ENCODE results near the gene LMOD3.

LMOD3 gene

DNA sequence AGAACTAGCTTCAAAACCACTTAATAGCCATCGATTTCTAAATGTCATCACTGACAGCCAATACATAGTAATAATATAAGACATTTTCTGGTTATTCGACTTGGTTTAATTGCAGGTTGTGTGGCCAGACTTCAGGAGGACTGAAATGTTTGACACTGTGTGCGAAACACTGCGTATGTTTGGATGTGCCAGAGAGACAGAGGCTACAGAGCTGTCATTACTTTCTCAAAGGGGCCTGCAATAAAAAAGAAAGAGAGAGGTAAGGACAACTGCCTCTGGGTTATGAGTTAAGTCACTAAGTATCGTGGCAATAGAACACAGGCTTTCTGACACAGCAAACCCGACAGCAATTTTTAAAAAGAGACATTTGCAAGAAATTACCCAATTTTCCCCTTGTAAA is 882 bp downstream of the LMOD3 start:
- DNase-seq: no peak

DNA sequence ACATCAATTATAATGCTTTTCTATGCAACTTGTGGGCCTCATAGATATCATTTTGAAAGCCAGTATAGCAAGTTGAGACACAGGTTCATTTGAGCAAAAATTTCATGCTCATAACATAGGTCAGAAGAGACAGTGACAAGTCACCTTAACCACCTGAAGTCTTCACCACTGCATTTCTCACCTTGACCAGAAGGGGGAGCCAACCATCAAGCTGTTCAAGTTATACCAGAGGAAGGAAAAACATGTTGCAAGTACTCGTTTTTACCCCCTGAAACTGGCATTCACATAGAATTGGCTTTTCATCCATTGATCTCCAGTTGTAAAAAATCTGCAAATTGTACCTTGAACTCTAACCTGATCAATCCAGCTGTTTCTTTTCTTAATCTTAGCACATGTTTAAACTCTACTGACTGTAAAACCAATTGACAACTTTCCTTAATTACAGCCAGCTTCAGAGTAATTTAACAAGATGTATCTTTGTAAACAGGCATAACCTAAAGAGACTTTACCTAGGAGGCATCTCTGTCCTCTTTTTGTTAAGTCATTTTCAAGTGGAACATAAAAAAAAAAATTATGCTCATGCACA is 1.4 kb downstream of the LMOD3 start:
- DNase-seq: peak; percentile 84 to 87

DNA sequence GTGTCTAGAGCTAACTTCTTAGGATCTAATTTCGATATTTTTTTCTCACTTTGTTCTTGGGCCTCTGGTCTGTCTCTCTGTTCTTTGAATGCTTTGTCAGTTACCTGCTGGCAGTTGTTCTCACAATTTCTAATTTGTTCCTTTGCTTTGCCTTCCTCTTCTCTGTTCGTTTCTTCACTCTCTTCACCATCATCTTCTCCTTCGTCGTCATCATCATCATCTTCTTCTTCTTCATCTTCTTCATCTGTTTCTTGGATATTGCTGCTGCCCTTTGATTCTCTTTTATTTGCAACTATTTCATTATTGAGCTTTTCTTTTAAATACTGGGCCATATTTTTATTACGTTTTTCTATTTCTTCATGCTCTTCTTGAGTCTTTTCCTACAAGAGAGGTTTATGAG is 2.7 kb downstream of the LMOD3 start:
- DNase-seq: no peak

DNA sequence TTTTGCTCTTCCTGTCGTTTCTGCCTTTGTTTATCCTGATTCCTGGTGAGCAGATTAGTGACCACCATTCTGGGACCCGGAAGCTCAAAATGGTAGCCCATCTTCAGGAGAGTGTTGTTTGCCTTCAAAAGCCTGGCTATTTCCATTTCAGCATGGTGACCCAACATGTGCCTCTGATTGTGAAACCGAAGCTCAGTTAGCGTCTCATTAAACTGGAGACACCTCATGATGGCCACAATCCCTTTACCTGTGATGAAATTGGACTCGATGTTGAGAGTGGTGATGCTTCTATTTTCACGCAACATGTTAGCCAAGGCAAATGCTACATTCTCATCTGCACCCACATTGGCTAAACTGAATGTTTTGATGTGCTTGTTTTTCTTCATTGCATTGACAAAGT is 3.3 kb downstream of the LMOD3 start:
- no peak for DNase-seq

DNA sequence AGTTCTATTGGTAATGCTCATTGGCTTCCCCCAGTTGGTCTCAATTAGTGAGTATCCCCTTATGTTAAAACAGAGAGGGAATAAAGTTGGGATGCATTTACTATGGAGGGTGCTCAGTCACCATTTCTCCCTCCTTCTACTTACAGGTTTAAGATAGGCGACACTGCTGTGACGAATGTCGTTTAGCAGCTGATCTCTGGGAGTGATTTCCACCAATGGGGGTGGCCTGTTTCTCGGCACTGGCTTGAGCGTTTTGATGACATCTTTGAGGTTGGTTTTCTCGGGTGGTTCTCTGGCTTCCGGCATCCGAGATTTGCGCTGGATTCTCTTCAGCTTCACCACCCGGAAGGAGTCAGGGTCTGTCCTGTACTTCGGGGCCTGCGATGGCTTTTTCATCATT is 3.8 kb downstream of the LMOD3 start:
- DNase-seq: no peak

DNA sequence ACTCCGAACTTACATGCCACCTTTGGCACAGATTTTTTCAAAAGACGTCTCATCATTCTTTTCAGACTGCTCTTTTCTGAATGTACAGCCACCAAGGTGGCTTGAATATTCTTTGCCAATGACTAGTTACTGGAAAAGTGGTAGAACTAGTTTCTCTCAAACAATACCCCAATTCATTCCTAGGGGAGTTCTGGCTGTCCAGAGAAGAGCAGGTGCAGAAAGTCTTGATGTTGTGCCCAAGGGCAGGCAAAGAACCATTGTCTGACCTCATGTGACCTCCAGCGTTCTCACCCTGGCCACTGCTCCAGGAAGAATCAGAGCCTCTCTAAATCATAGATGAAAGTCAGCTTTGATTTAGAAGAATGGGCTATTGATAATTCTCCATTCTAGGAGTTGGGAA is 5.5 kb downstream of the LMOD3 start:
- no peak for DNase-seq

DNA sequence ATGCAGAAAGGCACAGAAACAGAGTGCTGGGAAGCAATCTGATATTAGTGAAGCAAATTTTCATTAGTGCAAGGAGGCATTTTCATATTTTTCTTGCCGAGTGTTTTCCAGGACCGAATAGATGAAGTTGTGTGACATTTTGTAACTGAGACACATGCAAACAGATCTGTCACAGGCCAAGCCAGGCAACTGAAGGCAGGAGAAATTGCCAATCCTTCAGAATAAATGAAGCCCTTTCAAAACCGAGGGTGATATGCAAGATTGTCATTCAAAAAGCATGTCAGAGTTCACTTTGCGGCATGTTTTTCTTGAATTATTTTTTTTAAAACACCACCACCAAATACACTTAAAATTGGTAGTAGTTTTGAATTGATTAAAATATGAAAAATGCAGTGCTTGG is 6.2 kb downstream of the LMOD3 start:
- no peak for DNase-seq

DNA sequence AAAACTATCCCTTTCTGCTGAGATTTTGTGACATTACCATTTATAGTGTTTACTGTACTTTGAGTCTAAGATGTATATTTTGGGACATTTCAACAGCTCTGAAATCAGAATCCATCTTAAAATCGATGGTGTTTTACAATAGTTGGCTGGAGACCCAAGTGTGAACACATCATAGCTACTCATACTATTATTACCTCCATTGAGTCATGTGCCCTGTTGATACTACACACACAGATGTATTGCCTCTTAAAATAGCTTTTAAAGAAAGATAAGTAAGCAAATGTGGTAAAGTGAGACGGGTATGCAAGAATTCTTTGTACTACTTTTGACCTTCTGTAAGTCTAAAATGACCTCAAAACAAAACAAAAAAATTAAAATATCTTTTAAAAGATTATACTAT is 6.7 kb downstream of the LMOD3 start:
- no peak for DNase-seq

DNA sequence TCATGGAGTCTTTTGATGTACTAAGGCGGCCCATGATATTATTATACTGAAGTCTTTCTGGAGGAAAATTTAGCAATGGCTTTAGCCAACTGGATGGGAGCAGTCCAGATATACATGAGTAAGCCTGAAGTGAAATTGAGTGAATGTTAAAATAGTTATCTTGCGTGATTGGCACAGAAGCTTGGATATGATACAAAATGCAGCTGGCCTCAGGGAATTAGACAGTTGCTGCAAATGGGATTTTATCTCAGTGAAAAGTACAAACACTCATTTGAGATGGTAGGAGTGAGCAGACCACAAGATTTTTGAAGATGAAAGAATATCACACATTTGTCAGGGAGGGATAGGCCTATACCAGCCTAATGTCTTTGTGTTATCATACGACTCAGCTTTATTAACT is 8.9 kb downstream of the LMOD3 start:
- DNase-seq: no peak

DNA sequence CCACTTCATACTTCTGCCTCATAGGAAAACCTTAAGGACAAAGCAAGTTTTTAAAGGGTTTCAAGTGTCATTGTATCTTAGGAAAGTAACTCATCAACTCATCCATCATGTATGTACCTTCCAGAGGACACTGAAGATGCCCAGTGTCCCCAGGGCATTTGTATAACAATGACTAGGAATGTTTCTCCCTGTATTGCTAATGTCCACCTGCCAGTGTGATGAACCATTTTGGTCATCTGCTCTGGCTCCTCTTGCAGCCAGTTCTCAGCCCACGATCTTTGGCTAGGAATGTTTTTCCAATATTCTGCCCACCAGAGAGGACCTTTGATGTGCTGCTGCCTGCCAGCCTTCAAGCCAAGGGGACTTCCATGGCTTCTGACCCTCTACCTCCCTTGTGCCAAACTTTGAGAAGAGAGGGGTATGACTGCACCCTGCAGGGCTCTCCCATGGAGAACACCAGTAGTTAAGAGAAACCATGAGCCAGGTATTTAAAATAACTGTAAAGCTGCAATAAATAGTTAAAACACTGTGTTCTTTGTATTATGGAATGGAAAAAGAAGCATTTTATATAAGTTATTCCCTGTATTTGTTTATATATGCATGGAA is 11.4 kb downstream of the LMOD3 start:
- no peak for DNase-seq

DNA sequence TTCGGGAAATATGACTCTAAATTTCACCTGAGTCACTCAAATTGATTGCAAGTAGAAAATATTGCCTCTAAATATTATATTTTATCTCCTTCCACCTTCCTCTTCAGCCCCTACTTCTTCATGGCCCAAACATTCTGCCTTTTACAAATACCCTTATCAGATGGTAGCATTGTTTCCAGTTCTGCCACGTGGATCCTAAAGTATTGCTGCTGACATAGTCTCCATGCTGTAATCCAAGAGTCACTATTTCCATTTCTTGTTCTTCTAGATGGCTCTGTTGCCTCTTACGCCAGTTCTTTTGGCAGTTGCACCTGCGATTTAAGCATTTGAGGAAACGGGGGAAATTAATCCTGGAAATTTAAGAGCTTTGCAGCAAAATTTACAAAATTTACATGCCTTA is 13.6 kb downstream of the LMOD3 start:
- DNase-seq: no peak

DNA sequence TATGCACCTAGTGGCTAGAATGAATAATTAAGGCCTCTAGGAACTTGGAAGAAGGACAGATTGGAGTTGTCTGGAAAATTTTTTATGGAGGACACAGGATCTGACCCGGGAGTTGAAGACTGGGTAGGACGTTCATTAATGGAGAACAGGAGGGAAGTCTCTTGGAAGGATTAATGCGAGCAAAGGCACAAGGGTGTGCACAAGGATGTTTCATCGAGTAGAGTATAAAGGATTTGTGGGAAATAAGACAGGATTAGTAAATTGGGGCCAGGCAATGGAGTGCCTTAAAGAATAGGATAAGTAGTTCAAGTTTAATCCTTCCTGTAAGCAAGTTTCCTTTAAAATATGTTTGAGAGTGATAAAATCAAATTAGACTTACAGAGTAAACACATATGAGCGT is 14.6 kb downstream of the LMOD3 start:
- DNase-seq: no peak

DNA sequence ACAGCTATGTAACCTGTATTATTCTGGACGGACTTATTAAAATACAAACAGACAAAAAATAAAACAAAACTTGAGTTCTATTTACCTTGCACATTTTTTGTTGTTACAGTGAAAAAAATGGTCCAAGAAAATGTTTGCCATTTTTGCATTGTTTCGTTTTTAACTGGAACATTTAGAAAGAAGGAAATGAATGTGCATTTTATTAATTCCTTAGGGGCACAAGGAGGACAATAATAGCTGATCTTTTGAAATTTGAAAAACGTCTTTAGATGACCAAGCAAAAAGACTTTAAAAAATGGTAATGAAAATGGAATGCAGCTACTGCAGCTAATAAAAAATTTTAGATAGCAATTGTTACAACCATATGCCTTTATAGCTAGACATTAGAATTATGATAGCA is 17.1 kb downstream of the LMOD3 start:
- DNase-seq: no peak

DNA sequence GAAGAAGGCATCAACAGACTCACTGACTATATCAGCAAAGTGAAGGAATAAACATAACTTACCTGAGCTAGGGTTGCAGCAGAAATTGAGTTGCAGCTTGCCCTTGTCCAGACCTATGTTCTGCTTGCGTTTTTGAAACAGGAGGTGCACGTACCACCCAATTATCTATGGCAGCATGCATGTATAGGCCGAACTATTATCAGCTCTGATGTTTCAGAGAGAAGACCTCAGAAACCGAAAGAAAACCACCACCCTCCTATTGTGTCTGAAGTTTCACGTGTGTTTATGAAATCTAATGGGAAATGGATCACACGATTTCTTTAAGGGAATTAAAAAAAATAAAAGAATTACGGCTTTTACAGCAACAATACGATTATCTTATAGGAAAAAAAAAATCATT is 17.8 kb downstream of the LMOD3 start:
- no peak for DNase-seq

DNA sequence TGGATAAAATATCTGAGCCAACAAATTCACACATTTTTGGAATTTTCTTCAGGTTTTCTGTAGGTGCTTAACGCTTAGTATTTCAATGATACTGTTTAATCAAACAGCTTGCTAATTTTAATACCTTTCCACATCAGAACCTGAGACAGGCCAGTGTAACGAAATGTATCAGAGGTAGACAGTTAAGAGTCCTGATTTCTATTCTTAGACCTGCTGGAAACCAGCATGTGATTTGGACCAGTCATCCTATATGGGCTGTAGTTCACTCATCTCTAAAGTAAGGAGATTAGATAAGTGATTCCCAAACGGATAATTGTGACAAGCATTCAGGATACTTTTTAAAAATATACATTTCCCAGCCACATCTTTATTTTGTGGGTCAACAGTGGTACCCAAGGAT is 19.3 kb downstream of the LMOD3 start:
- DNase-seq: no peak

DNA sequence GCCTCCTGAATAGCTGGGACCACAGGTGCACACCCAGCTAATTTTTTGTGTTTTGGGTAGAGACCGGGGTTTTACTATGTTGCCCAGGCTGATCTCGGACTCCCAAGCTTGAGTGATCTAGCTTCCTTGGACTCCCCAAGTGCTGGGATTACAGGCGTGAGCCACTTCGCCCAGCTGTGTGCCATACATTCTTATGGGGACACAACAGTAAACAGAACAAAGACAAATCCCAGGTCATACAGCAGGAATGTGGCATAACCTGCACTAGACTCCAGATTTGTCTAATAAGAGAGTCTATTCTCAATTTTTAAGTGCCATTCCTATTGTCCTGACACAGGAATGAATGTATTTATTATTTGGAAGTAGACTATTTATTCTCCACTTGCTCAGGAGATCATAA is 20.0 kb downstream of the LMOD3 start:
- DNase-seq: no peak

DNA sequence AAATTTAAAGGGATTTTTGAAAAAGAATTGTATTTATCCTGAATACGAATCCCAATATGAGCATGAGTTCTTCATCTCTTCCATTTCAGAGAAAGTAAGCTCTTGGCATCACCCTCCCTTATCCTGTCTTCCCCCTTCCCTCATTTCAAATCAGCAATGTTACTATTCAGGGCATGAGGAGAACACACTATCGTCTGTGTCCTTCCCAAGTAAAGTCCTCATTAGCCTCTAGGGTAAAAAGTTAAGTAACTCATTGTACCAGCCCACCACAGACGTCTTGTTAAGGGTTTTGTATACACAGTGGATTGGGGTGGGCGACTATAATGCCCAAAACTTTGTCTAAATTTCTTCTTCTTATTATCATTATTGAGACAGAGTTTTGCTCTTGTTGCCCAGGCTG is 22.8 kb downstream of the LMOD3 start:
- no peak for DNase-seq

DNA sequence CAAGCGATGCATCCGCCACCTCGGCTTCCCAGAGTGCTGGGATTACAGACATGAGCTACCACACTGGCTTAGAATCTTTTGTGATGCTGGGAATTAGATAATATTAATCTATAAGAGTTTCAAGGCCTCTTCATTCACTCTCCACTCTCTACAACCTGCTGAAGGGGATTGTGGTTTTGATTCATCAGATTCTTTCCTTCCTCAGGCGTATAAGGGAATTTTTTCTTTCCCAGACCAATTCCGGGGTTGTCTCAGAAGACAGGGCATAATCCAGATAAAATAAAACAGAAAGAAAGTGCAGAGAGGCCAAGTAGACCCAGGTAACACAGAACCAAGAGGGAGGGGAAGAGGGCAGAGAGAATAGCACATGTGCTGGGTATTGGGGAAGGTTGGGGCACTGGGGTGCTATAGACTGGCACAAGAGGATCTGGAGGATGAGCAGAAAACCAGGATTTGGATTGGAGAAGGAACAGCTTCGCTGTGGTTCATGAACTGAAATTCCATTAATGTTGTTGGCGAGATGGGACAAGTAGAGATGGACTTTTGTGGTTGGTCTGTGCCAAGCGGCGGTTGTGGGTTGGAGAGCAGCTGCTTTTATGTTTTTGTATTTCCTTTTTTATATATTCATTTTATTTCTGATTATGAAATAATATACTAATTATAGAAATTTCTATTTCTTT is 24.8 kb downstream of the LMOD3 start:
- no peak for DNase-seq

DNA sequence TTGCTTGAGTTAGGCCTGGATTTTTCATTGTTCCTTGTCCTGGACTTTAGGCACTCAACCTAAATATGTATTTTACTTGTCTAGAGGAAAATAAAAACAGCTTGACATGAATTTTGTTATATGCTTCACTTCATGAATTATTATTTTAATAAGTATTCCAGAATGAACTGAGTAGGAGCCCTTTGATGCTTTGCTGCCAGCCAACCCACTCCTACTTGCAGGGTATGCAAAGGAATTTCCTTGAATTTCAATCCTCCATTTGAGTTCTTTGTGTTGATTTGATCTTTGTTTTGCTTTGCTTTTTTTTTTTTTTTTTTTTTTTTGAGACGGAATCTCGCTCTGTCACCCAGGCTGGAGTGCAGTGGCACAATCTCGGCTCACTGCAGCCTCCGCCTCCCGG is 26.1 kb downstream of the LMOD3 start:
- no peak for DNase-seq

DNA sequence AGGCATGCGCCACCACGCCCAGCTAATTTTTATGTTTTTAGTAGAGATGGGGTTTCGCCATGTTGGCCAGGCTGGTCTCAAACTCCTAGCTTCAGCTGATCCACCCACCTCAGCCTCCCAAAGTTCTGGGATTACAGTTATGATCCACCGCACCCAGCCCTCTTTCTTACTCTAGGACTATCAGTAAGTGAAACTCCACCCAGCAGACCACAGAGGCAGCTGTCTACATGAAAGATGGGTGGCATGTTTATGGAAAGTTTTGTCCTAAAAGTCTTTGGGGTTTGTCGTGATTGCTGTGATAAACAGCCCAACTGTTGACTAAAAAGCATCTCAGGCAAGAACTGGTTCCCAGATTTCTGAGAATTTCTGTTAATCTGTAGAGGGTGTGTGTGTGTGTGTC is 26.8 kb downstream of the LMOD3 start:
- DNase-seq: peak in 1 of 2 donors; percentile 41

DNA sequence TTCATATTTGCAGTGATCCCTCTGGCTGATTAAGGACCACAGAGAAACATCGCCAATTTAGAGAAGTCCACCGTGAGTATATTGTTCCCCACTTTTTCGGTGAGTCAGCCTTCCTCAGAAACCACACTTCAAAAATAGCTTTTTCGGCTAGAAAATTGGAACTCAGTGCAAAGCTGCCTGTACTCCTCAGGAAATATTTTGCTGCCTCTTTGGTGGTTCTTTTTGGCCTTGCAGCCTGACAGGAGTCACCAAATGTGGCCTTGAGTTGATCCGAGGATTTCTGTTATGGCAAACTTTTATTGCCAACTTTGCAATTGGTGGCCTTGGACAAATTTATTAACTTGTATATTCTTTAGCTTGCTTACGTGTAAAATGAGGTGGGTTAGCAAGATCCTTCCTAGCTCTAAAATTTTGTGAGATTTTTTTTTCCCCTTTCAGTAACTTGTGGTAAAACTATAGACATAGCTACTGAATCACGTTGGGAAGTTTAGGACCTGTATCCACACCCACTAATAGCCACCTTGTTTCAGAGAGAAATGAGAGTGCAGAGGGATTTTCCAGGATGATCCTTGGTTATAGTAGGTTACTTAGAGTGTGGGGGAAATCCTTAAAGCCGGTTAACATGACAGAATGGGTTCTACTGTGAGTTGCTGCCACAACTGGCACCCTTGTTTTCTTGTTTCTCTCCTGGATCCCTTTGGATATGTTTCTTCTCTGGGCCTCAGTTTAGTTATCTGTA is 27.8 kb downstream of the LMOD3 start:
- peak; percentile 21 to 42 for DNase-seq

DNA sequence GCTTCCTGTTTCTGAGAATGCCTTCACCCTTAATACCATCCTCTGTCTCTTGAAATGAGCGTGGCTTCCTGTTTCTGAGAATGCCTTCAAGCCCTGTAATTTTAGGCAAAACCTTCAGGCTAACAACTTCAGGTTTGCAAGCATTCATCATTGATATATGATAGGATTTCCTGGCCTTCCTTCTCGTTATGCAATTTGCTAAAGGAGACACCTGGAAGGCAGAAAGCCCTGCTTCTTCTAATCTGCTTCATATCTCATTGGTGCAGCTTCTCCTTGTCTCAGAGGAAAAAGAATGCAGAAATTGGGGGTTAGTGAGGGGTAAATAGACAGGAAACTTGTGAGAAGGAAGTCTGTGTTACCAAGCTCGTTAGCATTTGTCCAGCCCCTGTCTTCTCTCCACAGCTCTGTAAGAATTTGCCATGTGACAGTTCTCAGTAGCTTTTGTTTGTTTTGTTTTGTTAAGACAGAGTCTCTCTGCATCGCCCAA is 30.3 kb downstream of the LMOD3 start:
- peak; percentile 22 to 61 for DNase-seq

DNA sequence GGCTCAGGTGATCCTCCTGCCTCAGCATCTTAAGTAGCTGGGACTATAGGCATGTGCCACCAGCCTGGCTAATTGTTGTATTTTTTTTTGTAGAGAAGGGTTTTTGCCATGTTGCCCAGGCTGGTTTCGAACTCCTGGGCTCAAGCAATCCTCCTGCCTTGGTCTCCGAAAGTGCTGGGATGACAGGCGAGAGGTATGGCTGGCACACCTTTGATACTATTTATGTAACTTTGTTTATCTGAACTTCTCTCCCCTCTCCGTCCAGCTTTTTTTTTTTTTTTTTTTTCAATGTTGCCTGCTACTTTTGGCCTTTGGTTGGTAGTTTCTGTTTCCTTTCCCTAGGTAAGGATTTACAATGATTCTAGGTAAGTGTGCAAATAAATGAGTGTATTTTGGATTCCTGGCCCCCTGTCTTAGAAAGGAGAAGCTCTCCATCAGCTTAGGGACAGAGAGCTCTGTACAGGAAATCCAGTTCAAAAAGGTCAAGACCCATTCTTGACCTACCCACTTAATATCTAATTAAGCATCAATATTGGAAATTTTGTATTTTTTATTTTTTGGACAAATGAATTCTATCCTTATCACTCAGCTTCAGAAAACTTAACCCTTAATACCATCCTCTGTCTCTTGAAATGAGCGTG is 30.9 kb downstream of the LMOD3 start:
- no peak for DNase-seq

Data from CD4-positive, alpha-beta T cell treated with Interleukin-4 for 1 hour (primary cell).